NT2/D1 (cell line): ENCODE measurements around the gene CDKN2C.

Source experiments
- DNase-seq: peaks from one replicate; pipeline ENCODE4 v3.0.0-alpha.2; 2011; ENCODE audit warnings: low read depth, low spot score
- H3K27me3 ChIP-seq: 2 replicates; pipeline ENCODE4 v1.6.0; 2011; ENCODE audit warnings: mild to moderate bottlenecking; ENCODE audit not compliant: insufficient read length, insufficient read depth
- H3K36me3 ChIP-seq: 2 replicates; pipeline ENCODE4 v1.6.1; 2011; ENCODE audit warnings: mild to moderate bottlenecking, low read length, mixed read lengths; ENCODE audit not compliant: insufficient read depth, insufficient read length
- H3K4me1 ChIP-seq: 2 replicates; pipeline ENCODE4 v1.5.1; 2011; ENCODE audit not compliant: insufficient read depth, insufficient read length
- H3K4me3 ChIP-seq: 2 replicates; pipeline ENCODE4 v1.5.1; 2011; ENCODE audit warnings: low read depth; ENCODE audit not compliant: insufficient read length
- H3K9ac ChIP-seq: 2 replicates; pipeline ENCODE4 v1.6.0; 2011; ENCODE audit warnings: low read depth; ENCODE audit not compliant: insufficient read length
- H3K9me3 ChIP-seq: 2 replicates; pipeline ENCODE4 v1.5.1; 2011; ENCODE audit warnings: mild to moderate bottlenecking, low read length; ENCODE audit not compliant: insufficient read depth
- SUZ12 ChIP-seq: IDR thresholded peaks from 2 replicates; pipeline ENCODE4 v1.6.1; 2011; ENCODE audit not compliant: insufficient read length, insufficient read depth; ENCODE audit errors: extremely low read depth
- YY1 ChIP-seq: IDR thresholded peaks from 2 replicates; pipeline ENCODE4 v1.6.1; 2011; ENCODE audit not compliant: insufficient read length, insufficient read depth
- ZNF274 ChIP-seq: IDR thresholded peaks from 2 replicates; pipeline ENCODE4 v1.6.1; 2011; ENCODE audit warnings: mild to moderate bottlenecking, low read depth, low read length

The CDKN2C gene

GRCh38 chr1:50955116-50955515, 14.9 kb upstream of the CDKN2C start:
- Histone ChIP-seq H3K4me1 (peaks cover 2% of the 10 kb centered on the region), H3K9me3 (peaks cover 14% of the 10 kb centered on the region; the same call in 1 of the 2 replicates), H3K4me3 (no peak overlapping the region), H3K9ac (no peak overlapping the region), H3K27me3 (no peaks in the 10 kb centered on the region), H3K36me3 (peaks cover 2% of the 10 kb centered on the region)
- no peak for DNase-seq
- TF ChIP-seq SUZ12 (no peak), ZNF274 (no peak), YY1 (no peak)

- DNase-seq, result no peak
- Histone ChIP-seq H3K36me3 (peaks cover 2% of the 10 kb centered on the region), H3K4me3 (peak overlapping the region; percentile 94), H3K9ac (peak overlapping the region; percentile 91), H3K9me3 (no peaks in the 10 kb centered on the region; the same call in 1 of the 2 replicates), H3K27me3 (peaks cover 21% of the 10 kb centered on the region), H3K4me1 (peaks cover 2% of the 10 kb centered on the region)
- TF ChIP-seq SUZ12, result no peak
- no peak for TF ChIP-seq ZNF274
- no peak for TF ChIP-seq YY1
Observed at GRCh38 chr1:50959303-50959912, 10.6 kb upstream of the CDKN2C start.

GRCh38 chr1:50959913-50960844, 9.9 kb upstream of the CDKN2C start, which contains the start of gene FAF1:
FAF1 (minus strand) TSS chr1:50960267; CDS start chr1:50959811, 456 bp downstream.
- Histone ChIP-seq H3K4me3 (peak within 1 kb of the TSS; percentile 94), H3K4me1 (peaks cover 2% of the 10 kb centered on the region), H3K9me3 (no peaks in the 10 kb centered on the region), H3K36me3 (no peaks in the 10 kb centered on the region), H3K9ac (peak within 1 kb of the TSS; percentile 91), H3K27me3 (peaks cover 28% of the 10 kb centered on the region)
- no peak for TF ChIP-seq ZNF274
- TF ChIP-seq YY1, result peak; percentile 52
- TF ChIP-seq SUZ12, result no peak
- DNase-seq, result peak; percentile 99

- peaks cover 70% of the 10 kb centered on the region for H3K27me3 ChIP-seq
- no peaks in the 10 kb centered on the region for H3K36me3 ChIP-seq
- H3K4me3 ChIP-seq, result no peak overlapping the region
- no peaks in the 10 kb centered on the region for H3K9me3 ChIP-seq
- no peak for TF ChIP-seq SUZ12
- no peak for TF ChIP-seq YY1
- H3K4me1 ChIP-seq, result peaks cover 3% of the 10 kb centered on the region
- H3K9ac ChIP-seq, result no peak overlapping the region
- no peak for DNase-seq
Observed at GRCh38 chr1:50964863-50965262, 5.2 kb upstream of the CDKN2C start.

- Histone ChIP-seq H3K36me3 (no peaks in the 10 kb centered on the region), H3K4me1 (peaks cover 3% of the 10 kb centered on the region), H3K27me3 (peaks cover 91% of the 10 kb centered on the region), H3K9me3 (no peaks in the 10 kb centered on the region), H3K9ac (no peak overlapping the region), H3K4me3 (no peak overlapping the region)
- TF ChIP-seq SUZ12 (no peak), ZNF274 (no peak), YY1 (no peak)
- no peak for DNase-seq
Observed at GRCh38 chr1:50966991-50967390, 3.1 kb upstream of the CDKN2C start.

DNA sequence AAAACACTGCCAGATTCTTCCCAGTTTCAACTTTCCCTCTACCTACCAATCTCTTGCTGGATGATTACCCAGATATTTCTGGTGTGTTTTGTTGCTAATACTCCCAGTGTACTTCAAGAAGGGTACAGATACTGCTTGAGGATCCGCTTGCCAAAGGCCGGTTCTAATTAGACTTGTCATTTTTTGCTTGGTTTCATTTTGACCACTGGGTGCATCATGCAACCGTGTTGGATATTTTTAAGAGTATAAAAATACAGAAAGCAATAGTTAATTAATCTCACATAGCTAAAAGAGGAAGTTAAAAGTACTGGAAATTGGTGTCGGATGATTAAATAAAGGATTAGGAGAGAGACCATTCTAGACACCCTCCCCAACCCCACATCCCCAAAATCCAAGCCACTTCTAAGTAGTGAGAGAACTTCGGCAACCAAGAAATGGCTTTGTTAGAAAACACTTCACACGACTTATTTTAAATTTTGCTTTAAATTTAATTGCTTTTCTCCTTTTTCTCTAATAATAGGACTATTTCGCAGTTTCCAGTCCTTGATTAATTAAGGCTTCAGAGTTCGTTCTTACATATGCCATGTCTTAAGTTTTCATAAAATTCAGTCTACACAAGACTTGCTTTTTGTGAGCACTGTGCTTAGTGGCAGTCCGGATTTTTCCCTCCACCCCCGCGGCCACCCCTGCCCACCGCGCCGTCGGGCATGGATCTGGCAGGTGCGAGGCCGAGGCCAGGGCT, 2.5 kb upstream of the CDKN2C start:
- peak overlapping the region; percentile 76 for H3K9ac ChIP-seq
- peaks cover 3% of the 10 kb centered on the region for H3K4me1 ChIP-seq
- no peaks in the 10 kb centered on the region for H3K9me3 ChIP-seq
- TF ChIP-seq ZNF274, result no peak
- TF ChIP-seq SUZ12, result no peak
- TF ChIP-seq YY1, result no peak
- DNase-seq, result no peak
- peaks cover 94% of the 10 kb centered on the region for H3K27me3 ChIP-seq
- no peaks in the 10 kb centered on the region for H3K36me3 ChIP-seq
- peak overlapping the region; percentile 70 for H3K4me3 ChIP-seq

- no peaks in the 10 kb centered on the region for H3K9me3 ChIP-seq
- H3K36me3 ChIP-seq, result no peaks in the 10 kb centered on the region
- H3K9ac ChIP-seq, result peak overlapping the region; percentile 78
- TF ChIP-seq SUZ12 (no peak), ZNF274 (no peak), YY1 (no peak)
- peaks cover 94% of the 10 kb centered on the region for H3K27me3 ChIP-seq
- peak overlapping the region; percentile 70 for H3K4me3 ChIP-seq
- peak; percentile 83 for DNase-seq
- peaks cover 3% of the 10 kb centered on the region for H3K4me1 ChIP-seq
Observed at GRCh38 chr1:50968158-50968820, 1.8 kb upstream of the CDKN2C start.
